ENCODE data around the gene DYNLT2B.
"Not testable (repeated sequence)": the region's sequence is repeated elsewhere in the genome, so short reads cannot be mapped to it uniquely, and the experiment has no call there.

DYNLT2B gene

DNA sequence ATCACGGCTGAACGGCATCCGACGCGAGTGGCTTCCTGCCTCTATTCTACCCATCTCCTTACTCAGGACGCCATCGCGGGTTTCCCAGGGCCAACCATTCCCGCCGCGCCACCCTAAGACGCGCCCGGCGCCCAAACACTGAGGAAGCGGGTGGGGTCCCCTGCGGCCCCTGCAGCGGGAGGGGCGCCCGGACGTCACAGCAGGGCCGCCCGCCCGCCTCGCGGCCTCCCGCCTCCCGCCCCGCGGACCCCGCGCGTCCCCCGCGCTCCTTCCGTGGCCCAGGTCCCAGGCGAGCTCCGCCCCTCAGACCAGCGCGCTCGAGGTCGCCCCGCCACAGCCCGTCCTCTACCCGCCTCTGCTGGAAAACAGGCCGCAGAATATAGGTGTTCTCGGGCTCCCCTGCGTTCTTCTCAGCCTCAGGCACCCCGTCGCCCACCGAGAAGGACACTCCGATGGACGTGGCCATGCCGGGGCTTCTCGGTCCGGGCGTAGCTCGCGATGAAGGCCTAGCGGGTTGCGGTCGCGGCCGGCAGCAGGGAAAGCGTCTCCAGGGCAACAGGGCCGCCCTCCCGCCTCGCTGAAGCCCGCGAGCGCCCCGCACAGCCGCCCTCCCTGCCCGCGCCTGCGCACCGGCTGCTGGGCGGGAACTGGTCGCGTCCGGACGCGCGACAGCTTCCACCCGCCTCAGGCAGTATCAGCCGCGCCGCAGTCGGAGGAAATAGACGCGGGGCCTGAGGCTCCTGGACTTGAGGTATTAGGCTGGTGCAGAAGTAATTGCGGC, at the start of gene DYNLT2B:
DYNLT2B (minus strand) TSS at position 554 of the 781 bp plus-strand sequence; CDS start at position 466, 88 bp downstream.
- FAIRE-seq (peak; percentile 56), DNase-seq (ENCODE audit: extremely low spot score, insufficient read length, low read depth) (peak; percentile 98)

DNA sequence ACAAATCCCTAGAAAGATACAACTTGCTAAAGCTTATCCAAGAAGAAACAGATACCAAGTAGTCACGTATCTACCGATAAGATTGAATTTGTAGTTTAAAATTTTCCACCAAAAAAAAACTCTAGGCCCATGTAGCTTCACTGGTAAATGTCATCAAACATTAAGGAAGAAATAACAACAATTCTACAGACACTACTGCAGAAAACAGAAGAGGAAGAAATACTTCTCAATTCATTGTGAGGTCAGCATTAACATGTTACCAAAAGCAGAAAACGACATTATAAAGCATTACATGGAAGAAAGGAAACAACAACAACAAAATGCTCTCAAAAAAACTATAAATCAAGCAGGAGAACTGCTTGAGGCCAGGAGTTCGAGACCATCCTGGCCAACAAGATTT, 47.7 kb upstream of the DYNLT2B start:
- DNase-seq (ENCODE audit: extremely low spot score, insufficient read length, low read depth) = no peak
- FAIRE-seq = no peak

- DNase-seq (ENCODE audit: extremely low spot score, insufficient read length, low read depth) (no peak), FAIRE-seq (no peak)
Observed at GRCh38 chr3:196360586-196360985, 42.5 kb upstream of the DYNLT2B start.

- not testable (repeated sequence) for FAIRE-seq; DNase-seq (ENCODE audit: extremely low spot score, insufficient read length, low read depth)
Observed at GRCh38 chr3:196358540-196358939, 40.5 kb upstream of the DYNLT2B start.

DNA sequence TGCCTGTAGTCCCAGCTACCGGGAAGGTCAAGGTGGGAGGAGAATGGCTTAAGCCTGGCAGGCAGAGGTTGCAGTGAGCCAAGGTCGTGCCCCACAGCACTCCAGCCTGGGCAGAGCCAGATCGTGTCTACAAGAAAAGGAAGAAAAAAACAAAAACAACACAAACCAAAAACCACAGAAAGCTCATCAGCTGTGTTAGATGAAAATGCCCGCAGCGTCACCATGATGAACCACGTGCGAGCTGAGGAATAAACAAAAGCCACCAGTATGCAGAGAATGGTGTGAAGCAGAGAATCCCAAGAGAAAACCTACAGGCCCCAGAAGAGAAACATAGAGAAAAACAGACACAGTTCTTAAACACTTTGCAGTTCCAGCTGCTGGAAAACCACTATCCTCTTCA, 39.9 kb upstream of the DYNLT2B start:
- FAIRE-seq = no peak
- DNase-seq (ENCODE audit: extremely low spot score, insufficient read length, low read depth) = no peak

- no peak for FAIRE-seq
- no peak for DNase-seq (ENCODE audit: extremely low spot score, insufficient read length, low read depth)
Observed at GRCh38 chr3:196356556-196356955, 38.5 kb upstream of the DYNLT2B start.

DNA sequence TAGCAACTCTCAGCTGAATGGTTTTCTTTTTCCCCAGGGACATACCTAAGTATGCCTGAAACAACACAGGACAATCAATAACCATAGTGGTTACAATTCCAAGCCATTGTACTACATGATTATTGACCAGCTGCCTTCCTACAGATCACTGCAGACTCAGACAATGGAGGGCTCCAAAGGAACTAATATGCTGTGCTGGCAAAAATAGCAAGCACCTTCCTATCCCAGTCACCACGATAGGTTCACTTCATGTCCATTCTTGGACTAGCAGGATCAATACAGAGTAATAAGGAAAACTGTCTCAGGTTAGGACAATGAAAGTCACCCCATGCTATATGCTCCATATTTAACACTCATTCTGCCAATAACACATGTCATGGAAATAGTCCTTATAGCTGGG, 37.6 kb upstream of the DYNLT2B start:
- no peak for FAIRE-seq
- DNase-seq (ENCODE audit: extremely low spot score, insufficient read length, low read depth) = no peak

DNA sequence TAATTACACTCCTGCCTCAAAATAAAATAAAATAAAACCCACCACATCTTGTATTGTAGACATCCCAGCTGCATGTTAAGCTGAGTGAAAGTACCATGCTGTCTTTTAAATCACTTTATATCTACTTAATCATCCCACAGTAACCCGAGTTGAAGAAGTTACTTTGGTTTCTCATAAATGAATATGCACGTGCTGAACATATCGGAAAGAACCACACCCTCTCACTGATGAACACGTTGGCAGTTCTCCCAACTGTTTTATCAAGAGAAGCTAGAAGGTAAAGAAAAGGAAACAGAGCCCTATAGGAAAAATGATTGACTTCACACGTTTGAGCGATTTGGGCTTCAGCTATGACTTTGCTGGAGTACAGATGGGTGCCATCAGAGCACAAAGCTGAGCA, 36.1 kb upstream of the DYNLT2B start:
- FAIRE-seq (no peak), DNase-seq (ENCODE audit: extremely low spot score, insufficient read length, low read depth) (no peak)

GRCh38 chr3:196351541-196351940, 33.5 kb upstream of the DYNLT2B start:
- no peak for DNase-seq (ENCODE audit: extremely low spot score, insufficient read length, low read depth)
- no peak for FAIRE-seq

DNA sequence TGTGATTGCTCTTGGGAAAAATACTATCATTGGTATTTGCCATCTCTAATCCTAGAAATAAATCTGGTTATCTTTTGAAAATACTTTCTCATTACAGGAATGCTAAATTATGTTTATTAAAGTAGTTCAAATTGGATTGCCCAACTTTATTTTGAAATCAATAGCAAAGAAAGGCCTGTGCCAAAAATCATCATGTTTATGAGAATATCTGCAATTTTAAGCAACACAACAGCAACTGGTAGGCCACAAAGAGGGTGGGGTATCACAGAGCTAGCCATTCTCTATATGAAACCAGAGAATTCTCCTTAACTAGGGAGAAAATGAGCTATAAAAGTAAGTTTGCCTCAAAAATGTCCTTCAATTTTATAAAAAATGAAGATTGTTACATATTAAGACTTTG, 32.0 kb upstream of the DYNLT2B start:
- DNase-seq (ENCODE audit: extremely low spot score, insufficient read length, low read depth) = no peak
- no peak for FAIRE-seq

- FAIRE-seq = no peak
Observed at GRCh38 chr3:196348698-196349097, 30.7 kb upstream of the DYNLT2B start.

DNA sequence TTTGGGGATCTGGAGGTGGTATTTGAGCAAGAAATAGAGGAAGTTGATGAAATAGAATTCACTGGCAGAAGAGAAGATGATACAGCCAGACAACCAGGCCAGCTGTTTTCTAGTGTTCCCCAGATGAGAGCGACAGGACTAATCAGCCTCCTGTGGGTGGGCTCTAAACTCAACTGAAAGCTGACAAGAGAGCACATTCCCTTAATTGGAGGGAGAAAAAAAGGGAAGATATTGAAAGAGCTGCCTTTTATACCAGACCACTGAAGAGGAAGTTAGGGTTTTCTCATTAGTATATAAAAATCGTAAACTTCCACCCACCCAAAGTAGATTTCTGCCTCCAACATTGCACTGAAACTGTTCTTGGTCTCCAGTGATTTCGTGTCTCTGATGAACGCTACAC, 26.6 kb upstream of the DYNLT2B start:
- no peak for FAIRE-seq
- no peak for DNase-seq (ENCODE audit: extremely low spot score, insufficient read length, low read depth)

More at GRCh38 chr3:196348698-196349097, 30.7 kb upstream of the DYNLT2B start:
- DNase-seq (ENCODE audit: extremely low spot score, insufficient read length, low read depth) = no peak

GRCh38 chr3:196343917-196344316, 25.9 kb upstream of the DYNLT2B start:
- not testable (repeated sequence) for FAIRE-seq; DNase-seq (ENCODE audit: extremely low spot score, insufficient read length, low read depth)

- FAIRE-seq (no peak), DNase-seq (ENCODE audit: extremely low spot score, insufficient read length, low read depth) (no peak)
Observed at GRCh38 chr3:196341137-196341536, 23.1 kb upstream of the DYNLT2B start.

DNA sequence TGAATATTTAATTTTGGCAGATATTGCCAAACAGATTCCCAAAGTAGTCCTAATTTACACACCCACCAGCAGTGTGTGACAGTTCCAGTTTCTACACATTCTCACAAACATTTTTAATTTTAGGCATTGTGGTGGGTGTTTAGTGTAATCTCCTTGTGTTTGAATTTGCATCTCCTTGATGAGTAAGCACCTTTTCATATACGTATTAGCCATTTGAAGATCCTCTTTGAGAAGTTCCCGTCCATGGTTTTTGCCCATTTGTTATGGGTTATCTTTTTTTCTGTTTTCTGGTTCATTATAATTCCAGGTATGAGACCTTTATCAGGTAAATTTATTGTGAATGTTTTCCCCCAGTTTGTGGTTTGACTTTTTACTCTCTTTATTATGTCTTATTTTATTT, 22.4 kb upstream of the DYNLT2B start:
- DNase-seq (ENCODE audit: extremely low spot score, insufficient read length, low read depth) (no peak), FAIRE-seq (no peak)

- DNase-seq (ENCODE audit: extremely low spot score, insufficient read length, low read depth) (no peak), FAIRE-seq (no peak)
Observed at GRCh38 chr3:196339493-196340254, 21.6 kb upstream of the DYNLT2B start.

DNA sequence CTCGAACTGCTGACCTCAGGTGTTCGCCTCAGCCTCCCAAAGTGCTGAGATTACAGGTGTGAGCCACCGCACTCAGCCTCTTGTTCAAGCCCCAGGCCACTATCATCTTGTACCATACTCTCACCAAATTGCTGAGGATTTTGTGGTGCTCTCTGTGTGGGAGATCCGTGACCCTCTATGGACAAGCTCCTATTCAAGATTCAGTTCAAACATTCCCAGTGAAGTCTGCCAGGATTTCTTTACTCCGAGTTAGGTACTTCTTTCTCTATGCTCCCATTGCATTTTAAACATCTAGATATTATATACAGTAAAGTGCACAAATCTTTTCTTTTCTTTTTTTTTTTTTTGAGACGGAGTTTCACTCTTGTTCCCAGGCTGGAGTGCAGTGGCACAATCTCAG, 21.0 kb upstream of the DYNLT2B start:
- no peak for DNase-seq (ENCODE audit: extremely low spot score, insufficient read length, low read depth)
- FAIRE-seq = no peak

DNA sequence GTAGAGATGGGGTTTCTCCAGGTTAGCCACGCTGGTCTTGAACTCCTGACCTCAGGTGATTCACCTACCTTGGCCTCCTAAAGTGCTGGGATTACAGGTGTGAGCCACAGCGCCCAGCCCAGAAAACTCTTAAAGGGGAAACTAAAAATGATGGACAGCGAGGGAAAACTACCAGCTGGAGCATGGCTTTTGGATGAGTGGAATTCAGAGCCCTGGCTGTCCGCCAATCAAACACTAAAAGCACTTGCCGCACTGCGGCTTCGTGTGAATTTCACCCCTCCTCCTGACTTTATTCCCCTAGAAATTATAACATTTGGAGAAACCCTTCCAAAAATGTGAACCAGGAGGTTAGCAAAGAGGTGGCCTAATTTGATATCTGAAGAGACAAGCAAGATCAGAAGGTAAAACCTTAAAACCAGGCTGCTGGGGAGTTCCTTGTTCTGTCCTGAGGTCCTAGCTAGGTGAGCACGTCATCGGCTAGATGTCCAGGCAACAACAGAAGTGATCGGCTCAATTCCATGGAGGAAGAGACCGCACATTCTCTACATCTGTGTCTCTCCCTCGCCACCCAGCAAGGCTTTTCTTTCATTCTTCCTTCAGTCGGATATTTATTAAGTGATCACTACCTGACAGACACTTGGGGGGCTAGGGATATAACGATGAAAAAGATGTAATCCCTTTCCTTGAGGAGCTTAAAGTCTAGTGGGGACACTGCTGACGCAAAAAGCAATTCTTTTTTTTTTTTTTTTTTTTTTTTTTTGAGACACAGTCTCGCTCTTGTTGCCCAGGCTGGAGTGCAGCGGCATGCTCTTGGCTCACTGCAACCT, 18.5 kb upstream of the DYNLT2B start:
- DNase-seq (ENCODE audit: extremely low spot score, insufficient read length, low read depth) = no peak
- no peak for FAIRE-seq

GRCh38 chr3:196335503-196335948, 17.5 kb upstream of the DYNLT2B start:
- FAIRE-seq = no peak

GRCh38 chr3:196334982-196335381, 16.9 kb upstream of the DYNLT2B start:
- DNase-seq (ENCODE audit: extremely low spot score, insufficient read length, low read depth) (no peak), FAIRE-seq (no peak)

More at GRCh38 chr3:196335503-196335948, 17.5 kb upstream of the DYNLT2B start:
- DNase-seq (ENCODE audit: extremely low spot score, insufficient read length, low read depth) = no peak
